NCI-H2081 treated with DMSO at 0.1 percent for 48 hours (cell line): ENCODE data around the gene RAB4A.
"Not testable (repeated sequence)": the region's sequence is repeated elsewhere in the genome, so short reads cannot be mapped to it uniquely, and the experiment has no call there.

Source experiments
- DNase-seq: peaks from one replicate; lab custom pipeline; 2025; lab: John Stamatoyannopoulos, UW

RAB4A gene

GRCh38 chr1:229272164-229273158 is 1.6 kb downstream of the RAB4A start:
- no peak for DNase-seq

GRCh38 chr1:229273507-229274232 is 2.8 kb downstream of the RAB4A start:
- no peak for DNase-seq

- no peak for DNase-seq
Measured at GRCh38 chr1:229275005-229275404, 4.1 kb downstream of the RAB4A start.

GRCh38 chr1:229278120-229278741 is 7.3 kb downstream of the RAB4A start:
- DNase-seq, result no peak

GRCh38 chr1:229279242-229279641 is 8.3 kb downstream of the RAB4A start:
- no peak for DNase-seq

- no peak for DNase-seq
Measured at GRCh38 chr1:229280037-229280828, 9.3 kb downstream of the RAB4A start.

GRCh38 chr1:229280921-229281320 is 10.0 kb downstream of the RAB4A start:
- no peak for DNase-seq

- DNase-seq, result no peak
Measured at GRCh38 chr1:229281339-229281926, 10.5 kb downstream of the RAB4A start.

GRCh38 chr1:229282295-229282823 is 11.4 kb downstream of the RAB4A start:
- DNase-seq, result no peak

- DNase-seq, result no peak
Measured at GRCh38 chr1:229283183-229283611, 12.3 kb downstream of the RAB4A start.

- DNase-seq, result no peak
Measured at GRCh38 chr1:229284887-229285286, 14.0 kb downstream of the RAB4A start.

GRCh38 chr1:229285440-229285839 is 14.5 kb downstream of the RAB4A start:
- no peak for DNase-seq

- DNase-seq, result no peak
Measured at GRCh38 chr1:229286099-229286766, 15.3 kb downstream of the RAB4A start.

- no peak for DNase-seq
Measured at GRCh38 chr1:229287267-229287666, 16.4 kb downstream of the RAB4A start.

GRCh38 chr1:229288516-229288915 is 17.6 kb downstream of the RAB4A start:
- no peak for DNase-seq

GRCh38 chr1:229291686-229292085 is 20.8 kb downstream of the RAB4A start:
- not testable (repeated sequence) for DNase-seq

GRCh38 chr1:229293528-229294204 is 22.8 kb downstream of the RAB4A start:
- no peak for DNase-seq

- no peak for DNase-seq
Measured at GRCh38 chr1:229295745-229296144, 24.8 kb downstream of the RAB4A start.

- no peak for DNase-seq
Measured at GRCh38 chr1:229296541-229296941, 25.6 kb downstream of the RAB4A start.

GRCh38 chr1:229297746-229298145 is 26.8 kb downstream of the RAB4A start:
- DNase-seq, result no peak
